ENCODE results near the gene CNTF. TPM values are rescaled to one million over a fixed set of nuclear protein-coding genes. Genes with fewer than 3 reads are reported as not detected.

The CNTF gene
- total RNA-seq, 2 experiments from 2014 or later: 3.3 TPM

GRCh38 chr11:58592760-58593472 lies 29.5 kb upstream of the CNTF start:
- Mint-ChIP-seq H3K27ac (peak overlapping the region; percentile 1), H3K27me3 (no peaks in the 10 kb centered on the region), H3K36me3 (peaks cover 52% of the 10 kb centered on the region), H3K4me3 (no peak overlapping the region), H3K9me3 (no peaks in the 10 kb centered on the region), H3K4me1 (peaks cover 66% of the 10 kb centered on the region)
- DNase-seq: peak; percentile 51

DNA sequence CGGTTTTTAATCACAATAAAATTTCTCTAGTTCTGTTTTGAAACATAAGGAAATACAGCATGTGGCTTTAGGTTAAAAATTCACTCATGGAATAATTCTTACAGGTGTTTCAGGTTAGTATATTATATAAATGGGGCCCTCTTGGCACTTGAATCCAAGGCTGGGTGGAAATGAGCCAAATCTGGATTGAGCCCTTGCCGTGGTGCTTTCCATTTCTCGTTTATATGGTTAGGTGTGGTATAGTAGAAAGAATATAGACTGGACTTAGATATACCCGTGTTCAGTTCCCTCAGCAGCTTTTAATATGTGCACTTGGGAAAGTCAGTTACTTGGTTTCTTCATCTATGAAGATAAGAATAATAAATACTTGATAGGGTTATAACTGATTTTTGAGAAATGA lies 27.6 kb upstream of the CNTF start:
- H3K27ac Mint-ChIP-seq: no peak overlapping the region
- H3K9me3 Mint-ChIP-seq: no peaks in the 10 kb centered on the region
- H3K4me1 Mint-ChIP-seq: peaks cover 72% of the 10 kb centered on the region
- no peak for DNase-seq
- H3K4me3 Mint-ChIP-seq: no peak overlapping the region
- no peaks in the 10 kb centered on the region for H3K27me3 Mint-ChIP-seq
- H3K36me3 Mint-ChIP-seq: peaks cover 60% of the 10 kb centered on the region

DNA sequence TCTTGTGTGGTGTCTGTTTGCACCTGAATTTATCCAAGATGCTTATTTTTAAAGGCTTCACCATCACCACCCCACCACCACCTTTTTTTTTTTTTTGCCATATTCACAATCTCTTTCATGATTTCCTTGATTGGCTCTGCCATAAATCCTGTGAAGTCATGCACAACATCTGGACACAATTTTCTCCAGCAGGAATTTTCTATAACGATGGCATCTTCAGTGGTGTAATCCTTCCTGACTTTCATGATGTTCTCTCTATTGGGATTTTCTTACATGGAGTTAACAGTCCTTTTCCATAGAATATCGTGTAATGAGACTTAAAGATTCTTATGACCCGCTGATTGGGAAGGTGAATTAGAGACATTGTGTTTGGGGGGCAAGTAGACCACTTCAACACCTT lies 25.8 kb upstream of the CNTF start:
- DNase-seq: no peak
- peaks cover 79% of the 10 kb centered on the region for H3K4me1 Mint-ChIP-seq
- H3K27me3 Mint-ChIP-seq: no peaks in the 10 kb centered on the region
- H3K36me3 Mint-ChIP-seq: peaks cover 58% of the 10 kb centered on the region
- H3K27ac Mint-ChIP-seq: peak overlapping the region; percentile 52
- no peak overlapping the region for H3K4me3 Mint-ChIP-seq
- H3K9me3 Mint-ChIP-seq: no peaks in the 10 kb centered on the region

- DNase-seq: no peak
- Mint-ChIP-seq H3K36me3 (peaks cover 60% of the 10 kb centered on the region), H3K27ac (peak overlapping the region; percentile 67), H3K4me3 (peak overlapping the region; percentile 20), H3K27me3 (no peaks in the 10 kb centered on the region), H3K9me3 (no peaks in the 10 kb centered on the region), H3K4me1 (peaks cover 78% of the 10 kb centered on the region)
These were observed 24.9 kb upstream of the CNTF start for GRCh38 chr11:58597486-58598144.

DNA sequence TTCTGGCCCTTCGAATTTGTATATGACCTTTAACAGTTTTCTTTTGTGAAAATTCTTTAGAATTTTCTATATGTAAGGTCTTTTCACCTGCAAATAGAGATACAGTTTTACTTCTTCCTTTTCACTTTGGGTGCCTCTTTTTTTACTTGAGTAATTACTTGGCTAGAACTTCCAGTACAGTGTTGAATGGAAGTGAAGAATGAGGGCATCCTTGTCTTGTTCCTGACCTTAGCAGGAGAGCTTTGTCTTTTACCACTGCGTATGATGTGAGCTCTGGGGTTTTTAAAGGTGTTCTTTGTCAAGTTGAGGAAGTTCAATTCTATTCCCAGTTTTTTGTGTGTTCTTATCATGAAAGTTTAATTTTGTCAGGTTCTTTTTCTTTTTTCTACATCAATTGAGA lies 22.0 kb upstream of the CNTF start:
- Mint-ChIP-seq H3K9me3 (no peaks in the 10 kb centered on the region), H3K36me3 (peaks cover 62% of the 10 kb centered on the region), H3K4me1 (peaks cover 84% of the 10 kb centered on the region), H3K27ac (no peak overlapping the region), H3K4me3 (no peak overlapping the region), H3K27me3 (no peaks in the 10 kb centered on the region)
- DNase-seq: no peak

GRCh38 chr11:58606930-58607714 lies 15.3 kb upstream of the CNTF start:
- peaks cover 56% of the 10 kb centered on the region for H3K36me3 Mint-ChIP-seq
- H3K27ac Mint-ChIP-seq: peak overlapping the region; percentile 7
- no peak for DNase-seq
- no peaks in the 10 kb centered on the region for H3K9me3 Mint-ChIP-seq
- H3K4me1 Mint-ChIP-seq: peaks cover 65% of the 10 kb centered on the region
- no peak overlapping the region for H3K4me3 Mint-ChIP-seq
- no peaks in the 10 kb centered on the region for H3K27me3 Mint-ChIP-seq

GRCh38 chr11:58608331-58608730 lies 14.1 kb upstream of the CNTF start:
- H3K9me3 Mint-ChIP-seq: no peaks in the 10 kb centered on the region
- peaks cover 62% of the 10 kb centered on the region for H3K4me1 Mint-ChIP-seq
- no peak overlapping the region for H3K27ac Mint-ChIP-seq
- H3K36me3 Mint-ChIP-seq: peaks cover 48% of the 10 kb centered on the region
- H3K27me3 Mint-ChIP-seq: no peaks in the 10 kb centered on the region
- no peak for DNase-seq
- H3K4me3 Mint-ChIP-seq: no peak overlapping the region

- no peak for DNase-seq
- H3K36me3 Mint-ChIP-seq: peaks cover 46% of the 10 kb centered on the region
- no peaks in the 10 kb centered on the region for H3K27me3 Mint-ChIP-seq
- H3K4me1 Mint-ChIP-seq: peaks cover 58% of the 10 kb centered on the region
- H3K27ac Mint-ChIP-seq: no peak overlapping the region
- no peaks in the 10 kb centered on the region for H3K9me3 Mint-ChIP-seq
- H3K4me3 Mint-ChIP-seq: no peak overlapping the region
These were observed 12.7 kb upstream of the CNTF start for GRCh38 chr11:58609723-58610122.

DNA sequence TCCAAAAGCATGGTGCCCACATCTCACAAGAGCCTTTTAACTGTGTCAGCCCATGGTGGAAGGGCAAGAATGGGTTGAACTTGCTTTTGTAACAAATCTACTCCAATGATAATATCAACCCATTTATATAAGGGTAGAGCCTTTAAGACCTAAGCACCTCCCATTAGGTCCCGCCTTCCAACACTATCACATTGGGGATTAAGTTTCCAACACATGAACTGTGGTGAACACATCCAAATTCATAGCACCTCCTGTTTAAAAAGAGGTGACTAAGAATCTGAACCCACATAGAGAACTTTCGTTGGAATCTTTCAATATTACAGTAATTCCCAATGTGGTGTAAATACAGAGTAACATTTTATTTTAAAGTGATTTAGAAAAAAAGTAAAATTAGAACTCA lies 9.2 kb upstream of the CNTF start:
- H3K36me3 Mint-ChIP-seq: peaks cover 49% of the 10 kb centered on the region
- no peaks in the 10 kb centered on the region for H3K27me3 Mint-ChIP-seq
- no peak overlapping the region for H3K27ac Mint-ChIP-seq
- H3K4me3 Mint-ChIP-seq: no peak overlapping the region
- no peaks in the 10 kb centered on the region for H3K9me3 Mint-ChIP-seq
- no peak for DNase-seq
- peaks cover 39% of the 10 kb centered on the region for H3K4me1 Mint-ChIP-seq

- Mint-ChIP-seq H3K36me3 (peaks cover 56% of the 10 kb centered on the region), H3K4me1 (peaks cover 30% of the 10 kb centered on the region), H3K4me3 (no peak overlapping the region), H3K27ac (no peak overlapping the region), H3K9me3 (no peaks in the 10 kb centered on the region), H3K27me3 (no peaks in the 10 kb centered on the region)
- no peak for DNase-seq
These were observed 6.9 kb upstream of the CNTF start for GRCh38 chr11:58615559-58615958.

- Mint-ChIP-seq H3K27ac (no peak overlapping the region), H3K4me3 (no peak overlapping the region), H3K4me1 (peaks cover 25% of the 10 kb centered on the region)
These were observed 5.9 kb upstream of the CNTF start for GRCh38 chr11:58616594-58616993.

DNA sequence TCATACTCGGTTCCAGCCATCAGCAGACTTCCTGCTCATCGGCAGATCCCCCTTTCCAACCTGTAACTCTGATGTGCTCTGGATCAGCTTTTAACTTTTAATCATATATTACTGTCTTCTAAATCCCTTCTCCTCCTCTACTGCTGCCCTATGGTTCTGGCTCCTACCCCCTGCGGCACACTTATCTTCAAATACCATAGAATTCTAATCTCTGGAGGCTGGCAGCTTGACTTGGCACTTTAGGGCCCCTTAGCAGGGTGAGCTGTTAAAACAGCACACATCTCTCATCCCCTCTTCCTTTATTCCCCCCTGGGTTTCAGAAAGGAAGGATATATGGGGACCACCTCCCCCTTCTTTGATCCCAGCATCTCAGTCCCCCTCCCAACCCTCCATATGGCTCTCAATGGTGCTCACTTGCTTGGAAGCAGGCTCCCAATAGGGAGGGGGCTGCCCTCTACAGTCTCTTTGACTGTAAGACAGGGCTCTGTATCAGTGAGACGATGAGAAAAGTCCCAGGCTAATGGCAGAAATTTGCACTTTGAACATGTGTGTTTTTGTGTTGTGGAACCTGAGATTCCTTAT lies 4.4 kb upstream of the CNTF start:
- H3K36me3 Mint-ChIP-seq: peaks cover 50% of the 10 kb centered on the region
- H3K9me3 Mint-ChIP-seq: no peaks in the 10 kb centered on the region
- DNase-seq: no peak
- peaks cover 24% of the 10 kb centered on the region for H3K4me1 Mint-ChIP-seq
- H3K27me3 Mint-ChIP-seq: no peaks in the 10 kb centered on the region
- H3K27ac Mint-ChIP-seq: peak overlapping the region; percentile 75
- H3K4me3 Mint-ChIP-seq: no peak overlapping the region

More at GRCh38 chr11:58616594-58616993, 5.9 kb upstream of the CNTF start:
- peaks cover 48% of the 10 kb centered on the region for H3K36me3 Mint-ChIP-seq
- H3K27me3 Mint-ChIP-seq: no peaks in the 10 kb centered on the region
- no peak for DNase-seq
- no peaks in the 10 kb centered on the region for H3K9me3 Mint-ChIP-seq

GRCh38 chr11:58621586-58622262 lies 741 bp upstream of the CNTF start:
- H3K4me1 Mint-ChIP-seq: peaks cover 15% of the 10 kb centered on the region
- peaks cover 50% of the 10 kb centered on the region for H3K36me3 Mint-ChIP-seq
- peak overlapping the region; percentile 82 for H3K27ac Mint-ChIP-seq

GRCh38 chr11:58625086-58625485 lies 2.6 kb downstream of the CNTF start:
- no peak for DNase-seq
- Mint-ChIP-seq H3K36me3 (peaks cover 34% of the 10 kb centered on the region), H3K4me1 (peaks cover 18% of the 10 kb centered on the region), H3K4me3 (no peak overlapping the region), H3K9me3 (no peaks in the 10 kb centered on the region), H3K27me3 (no peaks in the 10 kb centered on the region), H3K27ac (no peak overlapping the region)

More at GRCh38 chr11:58621586-58622262, 741 bp upstream of the CNTF start:
- H3K9me3 Mint-ChIP-seq: no peaks in the 10 kb centered on the region
- H3K4me3 Mint-ChIP-seq: no peak overlapping the region
- DNase-seq: no peak
- H3K27me3 Mint-ChIP-seq: no peaks in the 10 kb centered on the region
